HG02678 (cell line): Measurements from ENCODE around the gene PCDH7.

ENCODE experiments used
- ATAC-seq: cut with Tn5 transposase; IDR thresholded peaks from one replicate; pipeline ENCODE4 v1.9.1; 2021; ENCODE audit warnings: mild to moderate bottlenecking, moderate library complexity; ENCODE audit not compliant: unreplicated experiment

The PCDH7 gene

DNA sequence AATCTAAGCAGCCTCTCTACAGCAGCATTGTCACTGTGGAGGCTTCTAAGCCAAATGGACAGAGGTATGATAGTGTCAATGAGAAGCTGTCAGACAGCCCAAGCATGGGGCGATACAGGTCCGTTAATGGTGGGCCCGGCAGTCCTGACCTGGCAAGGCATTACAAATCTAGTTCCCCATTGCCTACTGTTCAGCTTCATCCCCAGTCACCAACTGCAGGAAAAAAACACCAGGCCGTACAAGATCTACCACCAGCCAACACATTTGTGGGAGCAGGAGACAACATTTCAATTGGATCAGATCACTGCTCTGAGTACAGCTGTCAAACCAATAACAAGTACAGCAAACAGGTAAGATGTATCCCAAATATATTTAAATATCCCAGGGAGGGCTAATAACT is 4.1 kb downstream of the PCDH7 start:
- no peak for ATAC-seq

DNA sequence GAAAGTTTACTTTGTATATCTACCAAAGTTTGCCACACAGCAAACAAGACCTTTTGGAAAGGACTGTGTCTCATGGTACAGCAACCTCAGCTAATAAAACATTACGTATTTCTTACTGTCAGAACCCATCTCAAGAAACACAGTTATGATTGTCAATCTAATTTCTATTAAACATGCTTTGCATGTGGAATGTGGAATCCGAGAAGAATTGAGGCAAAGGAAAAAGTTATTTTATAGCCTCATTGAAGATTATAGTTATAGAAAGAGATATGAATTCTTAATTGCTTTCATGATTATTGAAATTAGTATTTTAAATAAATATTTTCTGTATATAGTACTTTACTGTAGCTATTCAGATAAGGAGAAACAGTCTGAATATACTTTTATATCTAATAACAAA is 5.4 kb downstream of the PCDH7 start:
- ATAC-seq, result no peak

DNA sequence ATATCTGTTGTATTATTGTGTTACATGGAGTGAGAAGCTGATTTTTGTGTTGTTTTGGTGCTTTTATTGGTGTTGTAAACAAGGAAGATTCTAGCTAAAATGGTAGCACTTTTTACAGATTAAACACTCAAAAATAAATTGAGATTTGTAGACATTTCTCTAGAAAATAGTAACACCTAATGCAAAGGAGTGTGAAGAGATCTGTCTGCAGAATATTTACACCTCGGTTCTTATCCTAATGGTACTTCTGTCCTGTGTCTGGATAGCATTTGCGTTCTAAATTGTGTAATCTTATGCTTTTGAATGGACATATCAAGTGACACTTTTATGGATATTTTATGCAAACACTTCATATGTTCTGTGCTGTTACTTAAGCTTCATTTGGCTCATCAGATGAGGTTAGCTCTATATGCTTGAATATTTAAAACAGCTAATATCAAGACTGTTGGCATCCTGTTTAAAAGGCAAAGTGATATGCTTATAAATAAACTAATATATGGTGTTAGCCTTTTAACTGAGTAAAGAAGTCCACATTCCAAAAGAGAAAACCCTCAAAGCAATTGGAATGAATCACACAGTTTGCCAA is 6.0 kb downstream of the PCDH7 start:
- no peak for ATAC-seq

GRCh38 chr4:30727409-30727808 is 7.2 kb downstream of the PCDH7 start:
- no peak for ATAC-seq

- ATAC-seq, result no peak
Observed at GRCh38 chr4:30728311-30728710, 8.1 kb downstream of the PCDH7 start.

- no peak for ATAC-seq
Observed at GRCh38 chr4:30743897-30744296, 23.7 kb downstream of the PCDH7 start.

- ATAC-seq, result no peak
Observed at GRCh38 chr4:30744386-30744785, 24.2 kb downstream of the PCDH7 start.

- ATAC-seq, result no peak
Observed at GRCh38 chr4:30744957-30745640, 24.9 kb downstream of the PCDH7 start.

GRCh38 chr4:30746735-30747134 is 26.6 kb downstream of the PCDH7 start:
- no peak for ATAC-seq

DNA sequence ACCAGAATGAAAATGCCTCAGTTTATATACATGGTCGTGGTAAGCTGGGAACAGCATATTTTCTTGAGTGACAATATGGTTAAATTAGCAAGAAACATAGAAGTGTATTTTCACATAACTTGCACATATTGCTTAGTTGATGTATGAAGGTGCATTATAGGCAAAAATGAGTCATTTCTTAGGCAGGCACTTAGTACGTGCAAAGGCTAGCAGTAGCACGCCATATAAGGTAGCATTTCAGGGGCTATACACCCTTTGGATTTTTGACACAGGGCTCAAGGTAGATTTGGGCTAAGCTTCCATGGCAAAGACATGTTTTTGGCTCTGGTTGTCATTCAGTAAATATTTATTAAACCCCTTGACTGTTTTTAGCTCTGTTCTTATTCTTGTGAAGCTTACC is 33.1 kb downstream of the PCDH7 start:
- no peak for ATAC-seq

DNA sequence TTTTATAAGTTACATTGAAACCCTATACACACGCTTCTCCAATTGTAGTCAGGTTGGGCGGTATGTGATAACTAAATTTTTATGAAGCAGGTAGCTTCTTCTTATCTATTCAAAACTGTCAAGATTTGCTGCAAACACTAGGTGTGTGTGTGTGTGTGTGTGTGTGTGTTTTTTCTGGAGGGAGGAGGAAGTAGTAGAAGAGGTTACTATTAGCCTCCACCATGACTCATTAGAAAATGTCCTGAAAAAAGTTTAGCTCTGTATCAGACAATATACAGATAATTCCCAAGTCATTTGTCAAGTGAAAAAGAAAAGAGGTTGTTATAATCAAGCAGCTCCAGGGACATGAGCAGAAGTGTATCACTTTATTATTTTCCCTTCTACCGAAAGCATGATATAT is 33.9 kb downstream of the PCDH7 start:
- ATAC-seq, result no peak

- no peak for ATAC-seq
Observed at GRCh38 chr4:30755346-30755745, 35.2 kb downstream of the PCDH7 start.

- ATAC-seq, result no peak
Observed at GRCh38 chr4:30756553-30756952, 36.4 kb downstream of the PCDH7 start.

- ATAC-seq, result no peak
Observed at GRCh38 chr4:30757357-30757756, 37.2 kb downstream of the PCDH7 start.

DNA sequence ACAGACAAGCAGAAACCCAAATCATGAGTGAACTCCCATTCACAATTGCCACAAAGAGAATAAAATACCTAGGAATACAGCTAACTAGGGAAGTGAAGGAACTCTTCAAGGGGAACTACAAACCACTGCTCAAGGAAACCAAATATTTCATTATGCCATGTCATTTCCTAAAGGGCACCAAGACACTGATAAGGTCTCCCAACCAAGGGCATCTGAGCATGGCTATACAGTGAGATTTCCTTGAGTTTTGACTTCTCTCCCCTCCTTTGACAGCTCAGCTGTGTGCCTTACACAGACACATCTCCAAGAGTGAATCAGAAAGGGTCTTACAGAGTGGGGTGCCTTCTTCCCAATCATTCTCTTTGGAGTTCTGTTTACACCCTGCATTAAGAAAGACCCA is 40.4 kb downstream of the PCDH7 start:
- ATAC-seq, result no peak

DNA sequence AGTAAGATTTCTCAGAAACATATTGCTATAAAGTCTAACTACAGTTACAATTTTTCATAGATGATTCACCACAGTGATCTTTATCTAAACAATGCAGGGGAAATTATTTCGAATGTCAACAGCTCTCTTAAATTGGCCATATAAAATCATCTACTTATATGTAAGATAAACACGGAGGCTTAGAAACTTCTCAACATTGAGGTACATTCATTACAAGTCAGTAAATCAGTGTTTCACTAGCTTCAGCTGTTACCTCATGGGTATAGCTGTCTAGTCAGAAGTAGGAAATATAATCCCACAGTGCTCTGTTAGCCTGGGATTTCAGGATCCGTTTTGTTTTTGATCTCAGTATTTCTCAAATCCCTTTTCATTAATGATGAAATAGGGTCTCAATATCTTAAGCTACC is 43.2 kb downstream of the PCDH7 start:
- ATAC-seq, result no peak

DNA sequence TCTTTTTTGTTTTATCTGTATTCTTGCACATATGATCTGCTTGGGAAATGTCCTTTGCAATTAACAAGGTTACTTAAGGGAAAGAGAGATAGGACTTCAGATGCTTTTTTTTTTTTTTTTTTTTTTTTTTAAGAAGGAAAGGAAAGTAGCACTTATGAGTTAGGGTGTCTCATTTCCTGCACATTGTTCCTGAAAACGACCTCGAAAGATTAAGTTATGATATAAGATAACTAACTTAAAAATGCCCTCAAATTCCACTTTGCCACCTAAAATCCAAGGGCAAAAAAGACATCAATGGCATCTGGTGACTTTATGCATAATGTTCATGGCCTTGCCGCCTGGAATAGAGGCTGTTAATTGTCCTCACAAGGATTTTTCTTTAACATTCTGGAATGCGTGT is 44.9 kb downstream of the PCDH7 start:
- no peak for ATAC-seq

GRCh38 chr4:30767147-30767845 is 47.1 kb downstream of the PCDH7 start:
- no peak for ATAC-seq

DNA sequence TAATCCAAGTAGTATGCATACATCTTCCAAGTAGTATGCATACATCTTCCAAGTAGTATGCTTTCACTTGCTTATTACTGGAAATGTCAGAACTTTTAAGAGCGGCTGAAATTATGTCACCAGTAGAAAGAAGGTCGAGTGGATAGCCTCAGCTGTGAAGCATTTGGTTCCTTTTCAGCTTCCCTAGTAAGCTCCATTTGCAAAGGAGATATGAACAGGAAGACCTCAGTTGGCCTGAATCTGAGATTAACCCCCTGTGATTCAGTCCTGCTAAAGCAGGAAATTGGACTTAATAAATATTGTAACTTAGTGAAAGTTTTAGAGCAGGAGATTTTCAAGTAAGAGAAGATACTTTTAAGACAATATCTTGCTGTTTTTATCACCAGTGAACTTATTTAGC is 48.1 kb downstream of the PCDH7 start:
- ATAC-seq, result no peak

- ATAC-seq, result no peak
Observed at GRCh38 chr4:30769093-30769492, 48.9 kb downstream of the PCDH7 start.

DNA sequence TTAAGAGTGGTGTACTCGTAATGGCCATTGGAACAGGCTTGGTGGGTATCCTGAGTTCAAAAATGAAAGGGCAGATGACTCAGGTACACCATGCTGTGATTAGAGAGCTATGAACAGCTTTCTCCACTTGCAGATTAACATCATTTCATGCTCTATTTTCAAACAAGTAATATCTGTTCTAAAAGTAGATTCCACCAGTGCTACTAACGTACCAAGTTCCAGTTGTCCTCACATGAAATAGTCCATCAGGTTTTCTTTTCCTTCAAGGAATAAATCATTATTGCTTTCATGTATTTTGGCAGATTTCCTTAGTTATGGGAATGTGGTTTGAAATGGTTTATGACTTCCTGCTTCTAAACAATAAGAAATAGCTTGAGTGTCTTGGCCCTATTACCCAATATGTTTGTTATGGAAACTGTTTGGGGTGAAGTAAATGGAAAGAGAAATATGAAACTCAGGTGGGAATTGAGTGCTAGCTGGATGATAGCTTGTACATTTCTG is 49.9 kb downstream of the PCDH7 start:
- no peak for ATAC-seq

- no peak for ATAC-seq
Observed at GRCh38 chr4:30770812-30771211, 50.6 kb downstream of the PCDH7 start.
